Central memory CD8-positive, alpha-beta T cell (primary cell): ENCODE results near the gene PTPA.

Experiments
- ATAC-seq: fragments of 150-1000 bp; cut with Tn5 transposase; replicated peaks from 2 replicates; pipeline ENCODE4 v1.10.0; 2022; ENCODE audit warnings: mild to moderate bottlenecking, moderate FRiP score, moderate number of reproducible peaks; ENCODE audit not compliant: poor library complexity, severe bottlenecking; ENCODE audit errors: extremely low read depth
- DNase-seq, 2 donors: peaks; one replicate each; pipeline ENCODE4 v3.0.0; 2021; ENCODE audit warnings: low spot score in 2 of 2
- H3K27ac Mint-ChIP-seq: one replicate; pipeline ENCODE4 v1.8.0; 2022; ENCODE audit warnings: low read depth, mild to moderate bottlenecking, moderate library complexity, mixed read lengths
- H3K27me3 Mint-ChIP-seq: one replicate; pipeline ENCODE4 v1.8.0; 2022; ENCODE audit warnings: mixed read lengths
- H3K36me3 Mint-ChIP-seq: one replicate; pipeline ENCODE4 v1.8.0; 2022; ENCODE audit warnings: mild to moderate bottlenecking, moderate library complexity, mixed read lengths; ENCODE audit not compliant: insufficient read depth
- H3K4me1 Mint-ChIP-seq: one replicate; pipeline ENCODE4 v1.8.0; 2022; ENCODE audit warnings: mixed read lengths
- H3K4me3 Mint-ChIP-seq: one replicate; pipeline ENCODE4 v1.8.0; 2022; ENCODE audit warnings: mild to moderate bottlenecking, moderate library complexity, mixed read lengths
- H3K9me3 Mint-ChIP-seq: one replicate; pipeline ENCODE4 v1.8.0; 2022; ENCODE audit warnings: mixed read lengths

PTPA gene

GRCh38 chr9:129175515-129175824 lies 64.3 kb downstream of the PTPA start:
- Mint-ChIP-seq H3K27me3 (peaks cover 28% of the 10 kb centered on the region), H3K36me3 (peaks cover 12% of the 10 kb centered on the region), H3K4me1 (peaks cover 7% of the 10 kb centered on the region), H3K27ac (peak overlapping the region; percentile 68), H3K9me3 (no peaks in the 10 kb centered on the region), H3K4me3 (peak overlapping the region; percentile 83)
- no peak for ATAC-seq
- no peak for DNase-seq

DNA sequence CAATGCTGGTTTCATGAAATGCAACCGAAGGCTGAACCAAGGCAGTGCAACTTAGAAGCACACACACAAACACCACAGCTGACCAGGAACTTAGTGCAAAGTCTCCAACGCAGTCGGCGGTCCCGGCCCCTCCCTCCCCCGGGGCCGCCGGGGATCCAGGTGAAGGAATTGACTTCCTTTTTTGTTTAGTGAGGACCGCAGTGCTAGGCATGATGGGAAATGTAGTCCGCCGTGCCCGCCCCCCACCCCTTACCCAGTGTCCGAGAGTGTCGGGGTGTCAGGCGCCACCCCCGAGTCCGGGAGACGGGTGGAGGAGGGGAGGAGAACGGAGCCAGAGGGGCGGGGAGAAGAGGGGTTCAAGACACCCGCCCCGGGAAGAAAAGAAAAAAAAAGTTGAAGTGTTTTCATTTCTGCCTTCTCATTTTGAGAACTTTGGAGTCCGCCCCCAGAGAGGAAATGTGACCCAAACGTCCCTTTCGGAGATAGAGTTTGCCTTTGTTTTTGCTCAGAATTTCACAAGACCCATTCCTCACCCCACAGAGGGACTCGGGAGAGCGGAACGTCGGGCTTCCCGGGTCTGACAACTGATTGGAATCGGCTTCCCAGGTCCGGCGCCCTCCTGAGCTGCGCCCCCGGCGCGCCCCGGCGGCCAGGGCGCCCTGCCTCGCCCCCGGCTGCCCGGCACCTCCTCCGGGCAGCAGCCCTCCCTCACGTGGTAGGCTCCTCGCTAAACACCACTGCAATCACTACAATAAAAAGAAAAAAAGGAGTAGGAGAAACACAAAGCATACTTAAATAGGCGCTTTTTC lies 64.8 kb downstream of the PTPA start:
- DNase-seq (peak; percentile 36 to 39), ATAC-seq (peak; percentile 15)
- Mint-ChIP-seq H3K36me3 (peaks cover 12% of the 10 kb centered on the region), H3K4me3 (peak overlapping the region; percentile 83), H3K4me1 (peaks cover 7% of the 10 kb centered on the region), H3K27me3 (peaks cover 26% of the 10 kb centered on the region), H3K9me3 (no peaks in the 10 kb centered on the region), H3K27ac (peak overlapping the region; percentile 68)

GRCh38 chr9:129176701-129177442 lies 65.7 kb downstream of the PTPA start:
- DNase-seq = no peak
- peaks cover 7% of the 10 kb centered on the region for H3K4me1 Mint-ChIP-seq
- no peak for ATAC-seq

GRCh38 chr9:129177443-129177790 lies 66.2 kb downstream of the PTPA start:
- Mint-ChIP-seq H3K27ac (no peak overlapping the region), H3K4me3 (peak overlapping the region; percentile 84), H3K4me1 (peaks cover 7% of the 10 kb centered on the region), H3K27me3 (peaks cover 12% of the 10 kb centered on the region), H3K9me3 (no peaks in the 10 kb centered on the region), H3K36me3 (peaks cover 12% of the 10 kb centered on the region)
- peak; percentile 6 for ATAC-seq
- no peak for DNase-seq

More at GRCh38 chr9:129176701-129177442, 65.7 kb downstream of the PTPA start:
- Mint-ChIP-seq H3K4me3 (peak overlapping the region; percentile 83), H3K27me3 (peaks cover 17% of the 10 kb centered on the region), H3K27ac (peak overlapping the region; percentile 57), H3K36me3 (peaks cover 12% of the 10 kb centered on the region), H3K9me3 (no peaks in the 10 kb centered on the region)

DNA sequence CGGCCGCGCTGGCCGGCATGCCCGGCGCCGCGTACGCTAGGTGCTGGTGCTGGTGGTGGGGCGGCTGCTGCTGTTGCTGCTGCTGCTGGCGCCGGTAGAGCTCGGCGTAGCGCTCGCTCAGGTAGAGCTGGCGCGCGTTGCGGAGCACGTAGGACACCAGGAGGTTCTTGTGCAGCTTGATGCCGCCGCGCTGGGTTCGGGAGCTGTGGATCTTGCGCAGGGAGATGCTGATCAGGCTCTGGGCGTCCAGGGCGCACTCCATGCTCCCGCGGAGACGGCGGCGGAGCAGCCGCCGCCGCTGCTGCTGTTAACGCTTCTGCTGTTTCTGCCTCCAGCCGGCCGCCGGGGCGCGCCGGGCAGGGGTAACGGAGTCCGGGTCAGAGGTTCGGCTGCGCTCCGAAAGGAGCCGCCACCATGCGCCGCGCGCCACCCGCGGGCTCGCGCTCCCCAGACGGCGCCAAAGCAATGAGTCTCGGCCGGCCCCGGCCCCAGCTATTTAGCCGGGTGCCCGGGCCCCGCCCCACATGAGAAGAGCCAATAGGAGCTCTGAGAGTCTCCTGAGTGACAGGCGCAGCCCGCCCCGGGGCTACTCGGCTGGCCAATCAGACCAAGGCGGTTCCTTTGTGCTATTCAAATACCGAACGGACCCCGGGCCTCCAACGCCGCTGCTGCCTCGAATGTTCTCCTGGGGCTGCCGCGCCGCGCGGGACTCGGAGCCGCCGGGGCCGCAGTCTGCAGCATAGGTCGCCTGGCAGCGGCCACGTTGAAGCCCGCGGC lies 66.8 kb downstream of the PTPA start, which contains the start of gene IER5L:
TSS of gene IER5L (minus strand) at position 471 of the 777 bp plus-strand sequence. CDS start at position 262, 209 bp downstream.
- peaks cover 8% of the 10 kb centered on the region for H3K27me3 Mint-ChIP-seq

GRCh38 chr9:129178568-129179382 lies 67.6 kb downstream of the PTPA start:
- no peak overlapping the region for H3K27ac Mint-ChIP-seq
- no peaks in the 10 kb centered on the region for H3K27me3 Mint-ChIP-seq

More for the DNA sequence above, 66.8 kb downstream of the PTPA start, which contains the start of gene IER5L:
- ATAC-seq = peak; percentile 89
- H3K9me3 Mint-ChIP-seq = no peaks in the 10 kb centered on the region
- peak within 1 kb of the TSS; percentile 25 for H3K27ac Mint-ChIP-seq
- peaks cover 12% of the 10 kb centered on the region for H3K36me3 Mint-ChIP-seq
- peaks cover 7% of the 10 kb centered on the region for H3K4me1 Mint-ChIP-seq
- peak; percentile 91 for DNase-seq
- H3K4me3 Mint-ChIP-seq = peak within 1 kb of the TSS; percentile 84

DNA sequence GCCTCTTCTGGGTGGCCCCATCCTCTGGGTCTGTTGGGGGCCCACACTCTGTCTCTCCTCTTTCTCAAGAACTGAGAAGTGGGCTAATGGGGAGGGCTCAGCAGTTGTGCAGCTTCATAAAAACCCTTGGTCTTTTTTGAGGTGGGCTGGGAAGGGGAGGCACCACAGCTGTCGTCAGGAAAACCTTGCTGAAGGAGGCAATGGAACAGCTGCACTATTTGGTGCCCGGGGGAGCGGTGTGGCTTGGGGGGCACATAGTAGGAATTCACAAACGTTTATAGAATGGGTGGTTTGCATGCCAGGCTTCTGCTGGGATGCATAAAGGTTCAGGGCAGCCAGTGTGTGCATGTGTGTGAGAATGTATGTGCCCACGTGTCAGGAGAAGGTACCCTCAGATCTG lies 70.0 kb downstream of the PTPA start:
- H3K9me3 Mint-ChIP-seq = no peaks in the 10 kb centered on the region
- H3K4me1 Mint-ChIP-seq = peaks cover 10% of the 10 kb centered on the region
- H3K27me3 Mint-ChIP-seq = no peaks in the 10 kb centered on the region
- H3K36me3 Mint-ChIP-seq = peaks cover 6% of the 10 kb centered on the region
- no peak overlapping the region for H3K27ac Mint-ChIP-seq
- no peak for DNase-seq
- ATAC-seq = no peak
- H3K4me3 Mint-ChIP-seq = no peak overlapping the region

More at GRCh38 chr9:129178568-129179382, 67.6 kb downstream of the PTPA start:
- Mint-ChIP-seq H3K4me3 (no peak overlapping the region), H3K4me1 (peaks cover 7% of the 10 kb centered on the region), H3K36me3 (peaks cover 12% of the 10 kb centered on the region), H3K9me3 (no peaks in the 10 kb centered on the region)
- ATAC-seq (no peak), DNase-seq (no peak)

DNA sequence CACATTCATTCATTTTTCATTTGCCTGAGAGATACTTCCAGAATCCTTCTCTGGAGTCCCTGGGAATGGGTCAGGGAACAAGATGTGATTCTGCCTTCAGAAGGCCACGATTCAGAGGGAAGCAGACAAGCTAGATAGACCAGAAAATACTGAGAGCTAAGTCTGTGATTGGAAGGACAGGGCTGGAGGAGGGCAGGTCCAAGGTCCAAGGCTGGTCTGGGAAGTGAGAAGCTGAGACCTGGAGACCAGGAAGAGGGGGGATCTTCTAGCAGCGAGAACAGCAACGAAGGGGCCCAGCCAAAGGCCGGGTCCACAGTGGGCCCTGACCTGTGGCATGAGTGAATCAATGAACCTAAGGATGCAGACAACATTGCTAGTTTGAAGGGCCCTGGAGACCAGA lies 70.9 kb downstream of the PTPA start:
- H3K4me3 Mint-ChIP-seq = no peak overlapping the region
- no peaks in the 10 kb centered on the region for H3K9me3 Mint-ChIP-seq
- H3K36me3 Mint-ChIP-seq = peaks cover 6% of the 10 kb centered on the region
- DNase-seq (no peak), ATAC-seq (no peak)
- H3K4me1 Mint-ChIP-seq = peaks cover 10% of the 10 kb centered on the region
- H3K27ac Mint-ChIP-seq = no peak overlapping the region
- no peaks in the 10 kb centered on the region for H3K27me3 Mint-ChIP-seq

DNA sequence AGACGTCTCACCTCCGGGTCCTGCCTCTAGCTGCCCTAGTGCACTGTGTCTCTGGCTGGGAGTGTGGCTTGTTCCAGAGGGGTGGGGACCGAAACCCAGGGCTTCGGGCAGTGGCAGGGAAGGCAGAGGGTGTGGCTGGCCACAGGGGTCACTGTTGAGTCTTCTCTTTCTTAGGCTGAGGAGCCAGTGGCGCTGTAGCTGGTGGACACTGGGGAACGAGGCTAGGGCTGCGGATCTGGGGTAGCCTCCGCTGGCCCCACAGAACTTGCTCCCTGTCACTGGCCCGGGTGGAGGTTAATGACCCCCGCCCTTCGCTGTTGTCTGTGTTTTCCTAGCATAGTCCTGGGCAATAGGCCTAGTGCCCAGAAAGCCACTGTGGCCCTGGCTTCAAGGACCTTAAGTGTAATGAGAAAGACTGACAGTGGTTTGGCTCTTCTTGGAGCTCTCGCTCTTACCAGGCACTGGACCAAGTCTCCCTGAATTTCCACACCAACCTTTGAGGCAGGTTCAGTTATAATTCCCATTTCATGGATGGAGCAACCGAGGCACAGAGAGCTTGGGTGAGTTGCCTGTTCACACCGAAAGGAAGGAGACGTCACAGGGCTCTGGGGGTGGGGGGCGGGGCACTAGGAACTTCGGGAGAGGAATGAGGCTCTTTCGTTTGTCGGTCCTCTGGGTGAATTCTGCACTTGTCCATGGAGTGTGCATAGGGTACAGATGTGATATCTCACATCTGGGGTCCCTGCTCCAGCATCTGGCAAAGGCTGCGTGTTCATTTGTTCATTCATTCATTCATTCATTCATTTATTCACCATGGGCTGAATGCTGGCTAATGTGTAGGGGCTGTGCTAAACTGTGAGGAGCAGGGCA lies 71.6 kb downstream of the PTPA start:
- Mint-ChIP-seq H3K4me1 (peaks cover 10% of the 10 kb centered on the region), H3K4me3 (no peak overlapping the region), H3K9me3 (no peaks in the 10 kb centered on the region), H3K36me3 (peaks cover 4% of the 10 kb centered on the region), H3K27ac (no peak overlapping the region), H3K27me3 (no peaks in the 10 kb centered on the region)
- no peak for ATAC-seq
- DNase-seq = no peak

DNA sequence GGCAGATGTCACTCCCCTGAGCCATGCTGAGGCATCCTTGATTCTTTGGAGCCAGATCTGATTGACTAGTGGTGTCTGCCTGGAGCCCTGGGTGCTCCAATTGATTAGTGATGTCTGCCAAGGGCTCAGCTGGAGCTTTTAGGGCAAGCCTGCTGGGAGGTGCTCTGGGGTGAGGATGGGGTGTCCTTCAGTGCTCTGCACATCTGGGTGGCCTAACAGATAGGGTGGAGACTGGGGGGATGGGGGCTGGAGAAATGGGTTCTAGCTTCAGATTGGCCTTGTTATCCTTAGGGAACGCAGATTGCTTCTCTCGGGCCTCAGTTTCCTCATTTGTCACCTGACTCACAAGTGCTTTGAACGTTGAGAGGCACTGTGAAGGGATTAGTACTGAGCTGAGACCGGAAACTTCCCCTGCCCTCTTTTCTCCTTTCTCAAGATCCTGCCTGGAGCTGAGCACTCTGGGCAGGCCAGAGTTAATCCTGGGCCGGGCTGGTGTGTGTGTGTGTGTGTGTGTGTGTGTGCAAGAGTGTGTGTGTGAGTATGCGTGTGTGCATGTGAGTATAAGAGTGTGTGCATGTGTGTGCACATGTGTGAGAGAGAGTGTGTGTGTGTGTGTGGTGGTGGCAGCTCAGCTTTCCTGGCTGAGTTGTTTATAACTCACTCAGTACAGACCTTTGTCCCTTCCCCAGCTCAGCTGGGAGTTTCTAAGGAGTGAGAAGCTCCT lies 72.4 kb downstream of the PTPA start:
- DNase-seq (no peak), ATAC-seq (no peak)
- Mint-ChIP-seq H3K4me1 (peaks cover 10% of the 10 kb centered on the region), H3K4me3 (no peak overlapping the region), H3K27ac (no peak overlapping the region), H3K9me3 (no peaks in the 10 kb centered on the region), H3K36me3 (no peaks in the 10 kb centered on the region), H3K27me3 (no peaks in the 10 kb centered on the region)

DNA sequence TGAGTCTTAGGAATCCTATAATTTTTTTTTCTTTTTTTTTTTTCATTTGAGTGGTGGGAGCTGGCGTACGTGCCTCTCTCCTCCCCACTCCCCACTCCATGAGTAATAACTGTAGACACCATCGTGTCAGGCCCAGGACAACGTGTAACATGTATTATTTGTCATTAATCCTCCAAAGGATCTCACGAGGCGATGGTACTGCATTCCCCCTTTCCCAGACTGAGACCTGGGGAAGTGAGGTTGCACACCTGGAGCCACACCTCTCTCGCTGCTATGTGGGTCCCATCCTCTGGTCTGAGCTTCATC lies 73.0 kb downstream of the PTPA start:
- DNase-seq = no peak
- Mint-ChIP-seq H3K36me3 (no peaks in the 10 kb centered on the region), H3K27ac (no peak overlapping the region), H3K9me3 (no peaks in the 10 kb centered on the region), H3K4me3 (no peak overlapping the region), H3K27me3 (no peaks in the 10 kb centered on the region), H3K4me1 (peaks cover 10% of the 10 kb centered on the region)
- no peak for ATAC-seq
